Sigmoid colon (tissue), 4 donors: ENCODE results near the gene SPACA9.

Source experiments
- POLR2A ChIP-seq, 2 donors: fragments of 450-650 bp; IDR thresholded peaks; one replicate each; pipeline ENCODE4 v1.6.1; 2016; ENCODE audit warnings: antibody characterized with exemption in 2 of 2, mild to moderate bottlenecking in 2 of 2, moderate library complexity in 2 of 2
- POLR2AphosphoS5 ChIP-seq, 4 donors: sonication (generic); formaldehyde crosslinking; IDR thresholded peaks; one replicate each; pipeline ENCODE4 v1.6.1; 2017; ENCODE audit warnings: antibody characterized with exemption in 4 of 4
- TF ChIP-seq, protein P1 (sequence below), 4 experiments: fragments of 450-650 bp in 3 of 4; fragments of 200-600 bp in 1 of 4; IDR thresholded peaks; one replicate each; pipeline ENCODE4 v1.5.1; 2016 to 2019; ENCODE audit warnings: antibody characterized with exemption in 4 of 4, mild to moderate bottlenecking in 3 of 4, moderate library complexity in 2 of 4

DNA sequence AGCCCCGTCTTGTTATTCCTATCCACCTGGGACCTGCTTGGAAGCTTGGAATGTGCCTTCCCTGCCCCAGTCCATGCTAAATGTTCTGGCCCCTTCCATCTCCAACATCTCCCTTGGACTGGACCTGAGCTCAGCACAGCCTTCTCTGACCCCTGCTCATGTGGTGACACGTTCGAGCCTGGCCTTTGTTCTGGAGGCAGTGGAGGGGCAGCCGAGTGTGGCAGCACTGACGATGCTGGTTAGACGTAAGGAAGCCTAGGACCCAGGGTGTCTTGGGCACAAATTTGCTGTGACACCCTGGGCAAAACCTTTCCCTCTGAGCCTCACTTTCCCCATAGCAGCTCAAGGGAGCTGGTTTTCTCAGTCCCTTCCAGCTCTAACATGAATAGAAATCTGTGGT, 3.9 kb downstream of the SPACA9 start:
- TF ChIP-seq POLR2A (IDR thresholded peaks at IDR 0.05) (no peak), POLR2AphosphoS5 (IDR thresholded peaks at IDR 0.05) (no peak)
- TF ChIP-seq, protein P1, sequence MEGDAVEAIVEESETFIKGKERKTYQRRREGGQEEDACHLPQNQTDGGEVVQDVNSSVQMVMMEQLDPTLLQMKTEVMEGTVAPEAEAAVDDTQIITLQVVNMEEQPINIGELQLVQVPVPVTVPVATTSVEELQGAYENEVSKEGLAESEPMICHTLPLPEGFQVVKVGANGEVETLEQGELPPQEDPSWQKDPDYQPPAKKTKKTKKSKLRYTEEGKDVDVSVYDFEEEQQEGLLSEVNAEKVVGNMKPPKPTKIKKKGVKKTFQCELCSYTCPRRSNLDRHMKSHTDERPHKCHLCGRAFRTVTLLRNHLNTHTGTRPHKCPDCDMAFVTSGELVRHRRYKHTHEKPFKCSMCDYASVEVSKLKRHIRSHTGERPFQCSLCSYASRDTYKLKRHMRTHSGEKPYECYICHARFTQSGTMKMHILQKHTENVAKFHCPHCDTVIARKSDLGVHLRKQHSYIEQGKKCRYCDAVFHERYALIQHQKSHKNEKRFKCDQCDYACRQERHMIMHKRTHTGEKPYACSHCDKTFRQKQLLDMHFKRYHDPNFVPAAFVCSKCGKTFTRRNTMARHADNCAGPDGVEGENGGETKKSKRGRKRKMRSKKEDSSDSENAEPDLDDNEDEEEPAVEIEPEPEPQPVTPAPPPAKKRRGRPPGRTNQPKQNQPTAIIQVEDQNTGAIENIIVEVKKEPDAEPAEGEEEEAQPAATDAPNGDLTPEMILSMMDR (IDR thresholded peaks at IDR 0.05): no peak
